ENCODE data around the gene SLC5A4. TPM values are rescaled to one million over a fixed set of nuclear protein-coding genes. Genes with fewer than 3 reads are reported as not detected.

SLC5A4 gene
- total and polyA plus RNA-seq, 2 donors (not counting 1 experiment from before 2014, with no cell fraction given) = not detected

- no peak overlapping the region for H3K4me3 ChIP-seq (ENCODE audit: control extremely low read depth in 1 of 5, extremely low read depth in 1 of 5, insufficient read depth in 1 of 5, low read depth in 2 of 5, low read length in 4 of 5)
- ATAC-seq (ENCODE audit: low read depth) = no peak
Measured at GRCh38 chr22:32177221-32177765, 77.9 kb downstream of the SLC5A4 start.

More at GRCh38 chr22:32177221-32177765, 77.9 kb downstream of the SLC5A4 start:
- H3K4me1 ChIP-seq (ENCODE audit: control insufficient read depth in 2 of 2, insufficient read depth in 2 of 2, low read length in 2 of 2) = peaks cover 0 to 3% of the 10 kb centered on the region in 2 donors
- no peak overlapping the region for H3K4me3 Mint-ChIP-seq
- H3K4me2 ChIP-seq (replicated peaks; ENCODE audit: low read depth, low read length, poor library complexity, severe bottlenecking) = no peak overlapping the region
- intact Hi-C loops (cut with micrococcal nuclease) = no loop called here
- ChIA-PET POLR2A (no interaction called here), CTCF (no interaction called here)
- WGBS (ENCODE audit: insufficient coverage) = 92% methylated on average over 4 of the region's 8 CpGs
- no peaks in the 10 kb centered on the region for H3K9me3 ChIP-seq (ENCODE audit: control extremely low read depth in 1 of 3, control insufficient read depth in 2 of 3, insufficient read depth in 1 of 3, low read length in 2 of 3)
- TF ChIP-seq CTCF (IDR thresholded peaks at IDR 0.05) (no peak), EZH2 (IDR thresholded peaks at IDR 0.05; ENCODE audit: borderline replicate concordance, insufficient read depth, low read depth, low read length, poor library complexity, severe bottlenecking) (no peak)
- H3K27me3 Mint-ChIP-seq = peaks cover 32% of the 10 kb centered on the region
- no peaks in the 10 kb centered on the region for H3K9me3 Mint-ChIP-seq (ENCODE audit: insufficient read depth)
- no peak for DNase-seq
- no peaks in the 10 kb centered on the region for H3K4me1 Mint-ChIP-seq
- H3K36me3 ChIP-seq (replicated peaks in 1 of 2; ENCODE audit: control extremely low read depth in 1 of 2, control insufficient read depth in 1 of 2, extremely low read depth in 1 of 2, insufficient read depth in 2 of 2, low read length in 1 of 2) = no peaks in the 10 kb centered on the region
- no peaks in the 10 kb centered on the region for H3K79me2 ChIP-seq (ENCODE audit: control insufficient read depth, insufficient read depth, low read length)
- no peak overlapping the region for H3K27ac ChIP-seq (ENCODE audit: low read length in 2 of 2)
- H2AFZ ChIP-seq (ENCODE audit: insufficient read depth, low read depth, low read length, poor library complexity, severe bottlenecking) = no peak overlapping the region
- H3K27ac Mint-ChIP-seq = no peak overlapping the region
- H3K27me3 ChIP-seq (replicated peaks in 1 of 4; ENCODE audit: control extremely low read depth in 1 of 4, control insufficient read depth in 3 of 4, insufficient read depth in 4 of 4, low read length in 3 of 4) = peaks cover 0 to 23% (median 3%) of the 10 kb centered on the region in 4 experiments
- no peaks in the 10 kb centered on the region for H4K20me1 ChIP-seq (ENCODE audit: control insufficient read depth, insufficient read depth, low read length, poor library complexity, severe bottlenecking)
- no peak overlapping the region for H3K9ac ChIP-seq (ENCODE audit: low read length)

All from B cell (primary cell).